H1 (cell line): ENCODE data around the gene ERC1. TPM values are rescaled to one million over a fixed set of nuclear protein-coding genes. Genes with fewer than 3 reads are reported as not detected.

Experiments used
- CTCF ChIP-seq, 3 experiments: IDR thresholded peaks; 1 replicate in 2 of 3; 2 replicates in 1 of 3; pipeline versions ENCODE4 v1.5.1 to v1.6.1; 2011; ENCODE audit warnings: low read length in 3 of 3, mild to moderate bottlenecking in 3 of 3, inconsistent platforms in 2 of 3, low read depth in 1 of 3, moderate library complexity in 1 of 3; ENCODE audit not compliant: insufficient read depth in 1 of 3; ENCODE audit errors: control extremely low read depth in 1 of 3
- EGR1 ChIP-seq: IDR thresholded peaks from 2 replicates; pipeline ENCODE4 v1.6.1; 2011; ENCODE audit warnings: low read depth, low read length, borderline replicate concordance
- JUN ChIP-seq: IDR thresholded peaks from 2 replicates; pipeline ENCODE4 v1.6.1; 2011; ENCODE audit warnings: low read depth, mild to moderate bottlenecking, improper control_type of control experiment, low read length
- NANOG ChIP-seq: IDR thresholded peaks from 2 replicates; pipeline ENCODE4 v1.6.1; 2011; ENCODE audit warnings: low read length, low read depth, mild to moderate bottlenecking, inconsistent platforms; ENCODE audit not compliant: insufficient read depth, poor library complexity, severe bottlenecking
- POLR2AphosphoS5 ChIP-seq: IDR thresholded peaks from 2 replicates; pipeline ENCODE4 v1.6.1; 2011; ENCODE audit warnings: low read depth, low read length
- RAD21 ChIP-seq, 2 experiments: IDR thresholded peaks in 1 of 2; conservative IDR thresholded peaks in 1 of 2; 2 replicates each; pipeline ENCODE4 v1.6.1; 2011; ENCODE audit warnings: low read depth in 2 of 2, low read length in 2 of 2, improper control_type of control experiment in 1 of 2, inconsistent platforms in 1 of 2, mild to moderate bottlenecking in 1 of 2, moderate library complexity in 1 of 2
- TAF1 ChIP-seq: IDR thresholded peaks from 2 replicates; pipeline ENCODE4 v1.6.1; 2011; ENCODE audit warnings: mild to moderate bottlenecking, low read depth, low read length
- ZNF274 ChIP-seq: IDR thresholded peaks from 2 replicates; pipeline ENCODE4 v1.7.0; 2012; ENCODE audit warnings: low read length, borderline replicate concordance; ENCODE audit errors: extremely low read depth
- polyA plus RNA-seq, 7 experiments: library from polyadenylated mRNA; depleted of rRNA in 3 of 7; stranded (reverse) in 5 of 7; unstranded in 2 of 7; fragments of >200 nt in 5 of 7; fragments of 200-250 nt in 2 of 7; gene quantifications; 1 replicate in 5 of 7; 2 replicates in 1 of 7; 4 replicates in 1 of 7; pipeline versions ENCODE4 v1.2.1 to v1.2.3, GENCODE V29; 2011 to 2013; ENCODE audit warnings: missing spikeins in 2 of 7, mixed read lengths in 2 of 7
- total RNA-seq: library from RNA; stranded (reverse); fragmentation: NEBNext Ultra II Directional; extraction: Animal tissue kit (Norgen Biotek cat#: 25700); gene quantifications from 2 replicates; pipeline ENCODE4 v1.2.1, GENCODE V29; 2021
- TF ChIP-seq, protein P1 (sequence below): IDR thresholded peaks from 2 replicates; pipeline ENCODE4 v1.6.1; 2012; ENCODE audit warnings: inconsistent platforms

The ERC1 gene
- total and polyA plus RNA-seq, 2 of the 8 experiments (the other 6 are each of a cell fraction or from before 2014, with no cell fraction given): 7.8 to 45.7 TPM

DNA sequence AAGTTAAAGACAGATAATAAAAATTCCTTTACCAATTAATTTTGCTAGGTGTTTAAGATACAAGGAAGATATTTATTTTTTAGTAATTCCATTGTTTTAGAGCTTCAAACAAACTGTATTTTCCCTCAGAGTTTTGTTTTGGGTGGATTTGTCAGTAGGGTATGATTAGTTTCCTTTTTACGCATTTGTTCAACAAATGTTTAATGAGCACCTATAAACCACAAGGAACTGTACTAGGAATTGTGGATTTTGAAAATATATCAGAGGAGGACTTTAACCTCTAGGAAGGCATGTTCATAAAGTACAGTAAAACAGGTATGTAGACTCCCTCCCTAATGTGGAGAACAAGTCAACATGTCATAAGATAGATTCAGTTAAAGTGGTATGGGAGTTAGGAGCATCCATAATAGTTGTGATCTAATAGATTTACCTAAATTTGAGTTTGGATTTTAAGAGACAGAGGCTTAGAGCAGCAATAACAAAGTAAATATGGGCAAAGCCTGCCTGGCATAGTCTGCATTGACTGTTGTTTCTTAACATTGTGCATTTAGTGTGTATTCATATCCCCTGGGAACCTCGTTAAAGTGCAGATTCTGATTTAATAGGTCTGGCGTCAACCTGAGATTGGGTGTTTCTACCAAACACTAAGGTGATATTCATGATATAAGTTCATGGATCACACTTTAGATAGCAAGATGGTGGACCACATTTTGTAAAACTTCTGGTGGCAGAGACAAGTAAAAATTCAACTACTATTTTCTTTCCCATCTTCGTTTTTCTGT is 232.0 kb downstream of the ERC1 start (continued):
- TF ChIP-seq RAD21 (IDR thresholded peaks at IDR 0.05 in 1 of 2, conservative IDR thresholded peaks at IDR 0.05 in 1 of 2; ENCODE audit: low read depth in 2 of 2, low read length in 2 of 2) (no peak), NANOG (no peak), TAF1 (no peak), EGR1 (no peak), CTCF (IDR thresholded peaks at IDR 0.05; ENCODE audit: control extremely low read depth in 1 of 3, insufficient read depth in 1 of 3, low read depth in 1 of 3, low read length in 3 of 3) (no peak), JUN (no peak), ZNF274 (no peak), POLR2AphosphoS5 (no peak)
- TF ChIP-seq, protein P1, sequence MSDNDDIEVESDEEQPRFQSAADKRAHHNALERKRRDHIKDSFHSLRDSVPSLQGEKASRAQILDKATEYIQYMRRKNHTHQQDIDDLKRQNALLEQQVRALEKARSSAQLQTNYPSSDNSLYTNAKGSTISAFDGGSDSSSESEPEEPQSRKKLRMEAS: no peak
